GM19238 (cell line): ENCODE data around the gene PIAS4.

Experiments used
- DNase-seq: peaks from one replicate; pipeline ENCODE4 v3.0.0; 2011; ENCODE audit warnings: low spot score; ENCODE audit not compliant: insufficient read length

Gene PIAS4

DNA sequence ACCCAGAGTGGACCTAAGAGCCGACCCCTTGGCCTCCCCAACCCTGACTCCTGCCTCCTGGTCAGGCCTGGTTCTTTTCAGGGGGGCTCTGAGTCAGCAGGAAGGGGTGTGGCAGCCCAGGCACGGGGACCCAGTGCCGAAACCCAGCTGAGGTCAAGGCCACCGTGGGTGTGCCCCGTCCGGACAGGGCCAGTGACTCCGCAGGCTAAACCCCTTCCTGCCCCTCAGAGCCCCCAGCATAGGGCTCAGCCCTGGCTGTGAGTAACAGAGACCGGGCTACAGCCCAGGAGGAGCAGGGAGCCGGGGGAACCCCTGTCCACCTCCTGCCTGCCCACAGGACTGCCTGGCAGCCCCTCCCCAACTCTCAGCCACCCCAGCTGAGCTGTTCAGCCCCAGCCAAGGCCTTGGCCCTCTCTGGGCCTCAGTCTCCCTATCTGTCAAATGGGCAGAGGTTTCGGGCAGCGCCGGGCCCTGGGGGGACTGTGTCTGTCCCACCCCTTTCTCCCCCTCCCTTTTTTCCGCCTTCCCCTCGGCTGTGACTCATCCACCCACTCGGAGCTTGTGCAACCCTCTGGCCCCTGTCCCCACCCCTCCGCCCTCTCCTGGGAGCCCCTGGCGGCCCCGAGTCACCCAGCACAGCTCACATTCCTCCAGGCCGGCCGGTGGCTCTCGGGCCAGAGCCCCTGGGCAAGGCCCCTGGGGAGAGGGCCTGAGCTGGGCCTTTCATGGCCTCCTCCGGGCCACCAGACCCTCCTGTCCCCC is 50.6 kb downstream of the PIAS4 start:
- no peak for DNase-seq

DNA sequence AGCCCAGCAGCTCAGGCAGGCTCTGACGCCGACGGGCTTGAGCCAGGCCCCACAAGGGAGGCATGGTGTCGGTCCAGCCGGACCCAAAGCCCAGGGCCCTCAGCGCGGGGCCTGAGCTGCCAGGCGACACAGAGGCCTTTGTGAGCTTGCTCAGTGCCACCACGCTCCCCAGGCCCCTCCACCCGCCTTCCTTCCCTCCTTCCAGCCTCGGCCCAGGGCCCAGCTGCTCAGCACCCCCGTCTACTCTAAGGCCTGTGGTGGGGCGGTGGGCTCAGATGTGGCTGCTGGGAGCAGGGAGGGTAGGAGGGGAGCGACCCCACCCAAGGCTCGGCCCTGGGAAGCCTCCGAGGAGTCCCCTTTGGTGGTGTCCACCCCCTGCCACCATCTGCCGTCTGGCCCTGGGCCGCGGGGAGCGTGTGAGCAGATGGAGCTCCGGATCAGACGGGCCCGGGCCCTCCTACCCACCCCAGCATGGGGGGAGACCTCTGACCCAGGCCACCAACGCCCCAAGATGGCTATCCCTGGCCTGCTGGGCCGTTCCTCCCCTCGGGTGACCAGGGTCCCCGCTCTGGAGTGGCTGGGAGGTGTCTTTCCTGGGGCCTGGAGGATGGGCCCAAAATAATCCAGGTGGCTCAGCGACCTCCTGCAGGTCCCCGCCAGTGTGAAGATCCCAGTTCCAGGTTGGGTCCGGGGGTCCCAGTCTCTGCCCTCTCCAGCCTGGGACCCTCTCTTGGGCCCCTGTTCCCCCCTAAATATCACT is 51.3 kb downstream of the PIAS4 start:
- DNase-seq, result no peak

DNA sequence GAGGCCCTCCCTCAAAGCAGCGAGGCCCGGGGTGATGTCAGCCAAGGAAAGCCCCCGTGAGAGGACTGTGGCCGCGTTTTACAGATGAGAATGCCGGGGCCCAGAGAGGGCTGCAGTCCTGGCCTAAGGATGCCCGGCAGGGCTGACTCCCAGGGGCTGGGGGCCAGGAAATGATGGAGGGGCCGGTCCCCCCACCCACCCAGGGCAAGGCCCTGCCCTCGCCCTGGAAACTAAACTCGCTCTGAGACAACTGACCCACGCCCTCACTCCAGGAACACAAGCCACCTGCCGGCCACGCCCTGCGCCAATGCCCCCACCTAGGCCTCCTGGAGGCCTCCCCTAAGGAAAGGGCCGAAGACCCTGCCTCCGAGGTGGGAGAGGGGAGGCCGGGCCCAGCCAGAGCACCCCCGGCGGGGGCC is 51.9 kb downstream of the PIAS4 start:
- DNase-seq, result no peak

DNA sequence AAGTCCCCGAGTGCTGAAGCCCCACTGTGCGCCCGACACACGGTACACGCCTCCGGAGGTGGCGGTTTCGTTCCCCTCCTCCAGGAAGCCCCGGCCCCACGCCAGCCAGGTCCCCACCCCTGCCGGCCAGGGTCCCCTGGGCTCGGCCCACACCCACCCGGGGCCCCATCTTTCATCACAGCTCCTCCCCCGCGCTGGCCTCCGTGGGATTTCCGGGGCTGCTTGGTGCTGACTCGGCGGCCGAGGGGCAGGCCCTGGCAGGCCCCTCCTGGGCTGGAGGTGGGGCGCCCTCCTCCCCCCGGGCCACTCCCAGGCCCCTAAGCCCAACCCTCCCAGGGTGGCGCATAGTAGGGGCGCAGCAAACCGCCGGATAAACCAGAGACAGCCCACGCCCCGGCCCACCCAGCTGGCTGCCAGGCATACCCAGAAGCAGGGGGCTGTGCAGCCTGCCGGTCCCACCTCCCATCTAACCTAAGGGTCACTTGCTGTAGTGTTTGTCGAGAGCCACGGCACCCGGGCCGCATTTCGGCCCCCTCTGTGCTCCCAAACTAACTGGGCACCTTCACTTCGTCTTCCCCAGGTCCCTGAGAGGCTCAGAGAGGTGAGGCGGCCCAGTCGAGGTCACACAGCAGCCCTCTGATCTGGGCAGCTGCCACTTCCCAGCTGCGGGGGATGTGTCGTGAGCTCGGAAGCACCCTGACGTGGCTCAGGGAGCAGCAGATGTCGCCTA is 52.5 kb downstream of the PIAS4 start:
- DNase-seq, result no peak

DNA sequence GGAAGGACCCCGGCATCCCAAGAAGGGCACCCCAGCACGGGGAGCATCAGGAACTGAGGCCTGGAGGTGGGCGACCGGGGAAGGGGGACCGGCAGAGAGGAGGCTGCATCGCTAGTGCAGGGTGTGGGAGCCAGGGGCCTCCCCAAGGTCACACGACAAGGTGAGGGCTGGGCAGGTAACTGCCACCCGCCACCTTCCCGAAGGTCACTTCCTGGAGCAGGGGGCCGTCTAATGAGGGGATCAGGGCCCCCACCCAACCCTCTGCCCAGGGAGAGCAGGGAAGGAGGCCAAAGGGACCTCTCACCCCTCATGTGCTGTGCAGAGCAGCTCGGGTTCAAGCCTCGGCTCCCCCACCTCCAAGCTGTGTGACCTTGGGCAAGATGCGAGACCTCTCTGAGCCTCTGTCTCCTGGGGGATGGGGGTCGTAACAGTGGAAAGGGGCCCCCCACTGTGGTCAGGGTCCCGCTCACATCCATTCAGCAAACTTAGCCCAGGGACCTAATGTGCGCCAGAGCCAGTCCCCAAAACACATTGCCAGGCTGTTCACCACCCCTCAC is 53.2 kb downstream of the PIAS4 start:
- no peak for DNase-seq

DNA sequence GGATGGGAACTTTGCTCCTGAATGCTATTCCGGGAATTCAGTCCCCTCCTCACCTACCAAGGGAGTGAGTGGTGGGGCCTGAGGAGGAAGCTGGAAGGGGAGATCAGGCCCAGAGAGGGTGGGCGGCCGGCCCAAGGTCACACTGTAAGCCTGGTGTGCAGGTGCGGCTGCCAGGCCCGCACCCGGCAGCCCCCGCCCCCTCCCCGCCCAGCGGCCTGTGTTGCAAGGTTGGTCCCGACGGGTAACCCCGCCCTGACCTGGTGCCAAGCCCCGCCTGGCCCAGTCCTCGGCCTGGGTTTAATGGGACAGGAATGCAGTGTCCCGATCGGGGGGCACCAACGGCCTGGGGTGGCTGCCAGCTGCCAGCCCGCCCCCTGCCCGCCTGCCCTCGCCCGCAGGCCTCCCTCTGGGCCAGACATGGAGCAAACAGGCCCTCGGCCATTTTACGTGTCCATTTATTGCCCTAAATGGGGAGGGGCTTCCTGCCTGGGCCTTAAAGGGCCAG is 53.7 kb downstream of the PIAS4 start:
- DNase-seq, result no peak

DNA sequence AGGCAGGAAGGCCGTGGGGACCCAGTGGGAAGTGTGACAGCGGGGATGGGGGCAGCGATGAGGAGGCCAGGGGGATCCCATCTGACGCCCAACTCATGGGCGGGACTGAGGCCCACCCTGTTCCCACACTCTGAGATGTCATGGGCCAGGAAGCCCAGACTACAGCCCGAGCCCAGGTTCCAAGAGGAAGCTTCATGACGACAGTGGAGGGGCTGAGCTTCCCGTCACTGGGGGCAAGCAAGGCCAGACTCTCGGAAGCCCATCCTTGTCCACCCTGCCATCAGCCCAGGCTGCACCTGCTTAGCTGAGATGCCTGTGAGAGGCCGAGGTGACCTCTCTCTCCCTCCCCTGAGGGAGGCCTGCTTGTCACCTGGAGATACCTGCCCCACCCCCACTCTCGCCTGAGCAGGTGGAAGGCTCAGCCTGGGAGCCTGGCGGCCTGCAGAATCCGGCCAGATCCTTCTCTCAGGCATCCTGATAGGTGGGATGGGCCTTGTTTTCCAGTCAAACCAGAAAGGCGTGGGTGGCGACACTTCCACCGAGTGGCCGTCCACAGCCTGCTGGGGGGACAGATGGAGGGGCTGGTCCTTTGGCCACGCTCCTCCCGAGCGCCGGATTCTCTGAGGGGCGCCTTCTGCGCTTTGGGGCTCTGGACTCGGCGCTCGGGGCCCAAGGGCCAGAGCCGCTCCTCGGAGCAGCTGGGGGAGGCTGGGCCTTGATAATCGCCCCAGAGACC is 54.3 kb downstream of the PIAS4 start:
- no peak for DNase-seq

DNA sequence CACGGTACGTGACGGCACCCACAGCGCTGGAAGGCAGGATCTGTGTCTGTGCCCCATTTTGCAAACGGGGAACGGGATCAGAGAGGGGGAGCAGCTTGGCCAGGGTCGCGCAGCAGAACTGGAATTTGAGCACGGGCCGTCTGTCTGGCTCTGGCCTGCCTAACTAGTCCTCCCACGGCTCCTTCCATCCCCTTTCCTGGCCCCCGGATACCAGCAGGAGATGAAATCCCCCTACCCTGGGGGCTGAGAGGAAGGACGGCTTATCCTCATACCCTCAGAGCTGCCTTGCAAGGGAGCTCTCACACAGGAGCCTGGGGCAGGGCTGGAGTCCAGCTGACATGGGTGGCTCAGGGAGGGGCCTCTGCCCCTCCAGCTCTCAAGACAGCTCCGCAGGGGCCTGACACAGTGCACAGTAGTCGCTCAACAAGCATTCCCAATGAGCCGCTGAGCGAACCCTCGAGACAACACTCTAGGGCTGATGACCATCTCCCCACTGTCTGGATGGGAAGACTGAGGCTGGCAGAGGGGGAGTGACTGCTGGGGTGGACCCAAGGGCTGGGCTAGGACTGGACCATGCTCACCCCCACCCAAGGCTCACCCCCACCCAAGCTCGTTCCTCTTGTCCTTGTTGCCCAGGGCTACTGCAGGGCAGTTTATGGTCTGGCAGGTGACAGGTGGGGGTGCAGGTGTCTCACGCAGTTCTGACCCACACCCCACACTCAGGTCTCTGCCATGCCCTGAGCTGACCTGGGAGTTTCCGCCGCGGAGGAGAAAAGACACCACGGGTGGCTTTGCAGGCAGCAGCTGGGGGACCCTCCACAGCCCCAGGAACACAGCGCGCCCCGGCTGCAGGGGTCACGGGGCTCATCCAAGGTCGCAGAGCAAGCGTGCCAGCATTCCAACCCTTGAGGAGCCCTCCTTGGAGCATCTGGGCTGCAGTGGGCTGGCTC is 55.2 kb downstream of the PIAS4 start:
- DNase-seq, result no peak

DNA sequence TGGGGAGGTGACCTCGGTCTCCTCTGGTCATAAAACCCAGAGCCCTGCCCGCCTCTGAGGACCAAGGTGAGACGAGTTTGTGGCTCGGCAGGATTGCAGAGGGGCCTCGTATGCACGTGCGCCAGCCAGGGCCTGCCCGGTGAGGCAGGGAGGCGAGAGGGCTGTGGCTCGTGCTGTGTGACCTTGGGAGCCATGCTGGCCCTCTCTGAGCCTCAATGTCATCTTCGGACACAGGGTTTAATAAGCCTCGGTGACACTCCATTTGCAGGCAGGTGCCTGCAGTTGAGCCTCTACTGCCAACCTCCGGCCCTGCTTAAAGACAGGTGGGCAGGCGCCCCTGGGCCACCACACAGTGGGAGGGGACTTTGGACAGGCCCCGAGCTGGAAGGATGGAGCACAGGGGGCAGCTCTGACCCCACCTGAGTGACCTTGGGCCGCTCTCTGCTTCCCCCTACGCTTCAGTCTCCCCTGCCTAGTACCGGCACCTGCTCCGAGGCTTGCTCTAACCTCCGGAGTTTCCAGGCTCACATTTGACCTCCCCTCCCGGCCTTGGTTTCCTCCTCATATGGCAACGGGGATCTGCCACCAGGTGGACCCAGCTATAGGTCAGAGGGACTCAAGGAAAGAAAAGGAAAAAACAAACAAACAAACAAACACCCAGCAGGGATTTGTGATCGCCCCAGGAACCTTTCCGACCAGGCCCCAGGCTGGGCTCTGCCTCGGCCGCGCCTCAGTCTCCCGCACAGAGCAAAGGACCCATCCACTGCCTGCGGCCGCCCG is 56.0 kb downstream of the PIAS4 start:
- DNase-seq, result no peak

DNA sequence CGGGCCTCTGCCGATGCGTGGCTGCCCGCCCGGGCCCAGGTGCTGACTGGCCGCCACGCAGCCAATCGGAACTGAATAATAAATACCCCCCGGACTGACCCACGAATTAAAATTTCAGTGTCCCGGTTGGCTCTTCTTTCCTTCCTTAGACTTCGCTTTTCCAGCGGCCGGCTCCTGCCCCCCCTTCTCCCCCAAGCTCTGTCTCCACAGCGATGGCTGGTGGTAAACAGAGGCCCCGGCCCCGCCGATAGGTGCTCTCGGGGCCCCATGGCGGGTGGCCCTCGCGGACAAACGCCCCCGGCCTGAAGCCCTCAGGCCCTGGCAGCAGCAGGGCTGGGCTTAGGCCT is 56.6 kb downstream of the PIAS4 start:
- DNase-seq, result no peak

DNA sequence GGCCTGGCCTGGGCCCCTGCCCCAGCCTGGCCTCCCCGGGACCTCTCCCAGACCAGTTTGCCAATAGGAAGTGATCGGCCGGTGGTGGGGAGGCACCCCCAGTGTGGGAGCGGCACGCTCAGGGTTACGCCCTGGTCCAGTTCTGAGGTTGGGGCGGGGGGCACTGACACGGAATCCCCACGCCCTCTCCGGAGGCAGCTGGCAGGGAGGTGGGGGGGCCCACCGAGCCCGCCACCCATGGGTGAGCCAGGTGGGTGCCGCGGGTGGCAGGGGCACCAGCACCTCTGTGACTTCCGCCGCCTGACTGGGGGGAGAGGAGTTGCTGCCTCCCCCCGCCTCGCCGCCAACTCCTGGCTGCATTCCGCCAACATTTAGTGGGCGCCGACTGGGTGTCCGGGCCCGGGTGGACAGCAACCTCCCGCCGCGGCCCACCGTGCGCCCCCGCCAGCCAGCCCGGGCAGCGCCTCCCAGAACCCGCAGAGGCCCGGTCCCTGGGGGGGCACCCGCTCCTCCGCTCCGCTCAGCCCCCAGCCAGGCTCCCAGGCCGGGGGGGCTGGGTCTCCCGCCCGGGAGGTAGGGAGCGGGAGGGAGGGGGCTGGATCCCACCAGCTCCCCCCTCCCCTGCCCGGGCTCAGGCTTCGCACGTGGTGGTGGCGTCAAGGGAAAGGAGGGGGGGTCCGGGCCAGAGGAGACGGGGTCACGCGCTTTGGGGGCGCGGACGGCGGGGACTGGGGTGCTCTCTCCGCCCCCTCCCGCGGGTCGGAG is 57.1 kb downstream of the PIAS4 start:
- DNase-seq, result no peak

DNA sequence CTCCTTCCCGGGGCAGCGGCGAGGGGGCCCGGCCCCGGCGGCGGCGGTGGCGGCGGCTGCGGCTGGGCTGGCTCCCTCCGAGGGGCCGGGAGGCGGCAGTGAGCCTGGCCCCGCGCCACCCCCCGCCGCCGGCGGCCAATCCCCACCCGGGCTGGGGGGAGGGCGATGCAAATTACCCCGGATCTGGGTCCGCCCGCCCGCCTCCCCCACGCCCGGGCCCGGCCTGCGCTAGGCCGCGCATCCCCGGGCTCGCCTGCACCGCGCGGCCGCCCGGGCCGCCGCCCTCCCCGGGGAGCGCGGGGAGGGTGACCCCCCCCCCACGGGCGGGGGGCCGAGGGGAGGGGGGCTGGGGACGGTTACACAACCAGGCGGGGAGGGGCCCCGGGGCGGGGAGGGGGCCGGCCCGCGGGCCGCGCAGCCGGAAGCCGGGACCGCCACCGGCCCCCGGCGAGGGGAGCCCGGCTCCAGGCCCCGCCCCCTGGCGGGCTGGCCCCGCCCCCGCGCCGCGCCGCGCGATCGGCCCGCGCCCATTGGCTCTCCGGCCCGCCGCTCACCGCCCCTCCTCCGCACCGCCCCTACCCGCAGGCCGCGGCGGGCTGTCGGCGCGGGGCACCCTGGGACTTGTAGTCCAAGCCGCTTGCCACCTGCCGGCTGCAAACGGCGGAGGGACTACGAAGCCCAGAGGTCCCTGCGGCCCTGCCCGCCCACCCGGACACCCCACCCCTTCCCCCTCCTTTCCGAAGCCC is 58.1 kb downstream of the PIAS4 start:
- DNase-seq, result peak; percentile 100

DNA sequence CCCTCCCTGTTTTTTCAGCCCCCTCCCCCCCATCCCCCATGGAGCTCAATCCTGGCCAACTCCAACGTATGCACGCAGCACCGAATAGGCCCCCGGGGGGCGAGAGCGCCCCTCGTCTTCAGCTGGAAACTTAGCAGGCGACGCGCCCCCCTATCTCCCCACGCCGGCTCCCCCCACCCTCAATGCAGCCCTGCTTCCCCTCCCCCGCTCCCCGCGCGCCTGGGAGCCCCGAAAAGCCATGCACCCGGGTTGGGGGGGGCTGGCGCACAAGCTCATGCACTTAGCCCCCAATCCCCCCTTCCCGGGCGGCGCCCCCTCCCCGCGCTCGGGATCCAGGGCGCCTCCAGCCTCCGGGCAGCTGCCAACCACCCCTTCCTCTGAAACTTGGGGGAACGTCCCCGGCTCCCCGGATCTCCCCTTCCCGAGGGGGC is 58.7 kb downstream of the PIAS4 start:
- DNase-seq, result no peak

DNA sequence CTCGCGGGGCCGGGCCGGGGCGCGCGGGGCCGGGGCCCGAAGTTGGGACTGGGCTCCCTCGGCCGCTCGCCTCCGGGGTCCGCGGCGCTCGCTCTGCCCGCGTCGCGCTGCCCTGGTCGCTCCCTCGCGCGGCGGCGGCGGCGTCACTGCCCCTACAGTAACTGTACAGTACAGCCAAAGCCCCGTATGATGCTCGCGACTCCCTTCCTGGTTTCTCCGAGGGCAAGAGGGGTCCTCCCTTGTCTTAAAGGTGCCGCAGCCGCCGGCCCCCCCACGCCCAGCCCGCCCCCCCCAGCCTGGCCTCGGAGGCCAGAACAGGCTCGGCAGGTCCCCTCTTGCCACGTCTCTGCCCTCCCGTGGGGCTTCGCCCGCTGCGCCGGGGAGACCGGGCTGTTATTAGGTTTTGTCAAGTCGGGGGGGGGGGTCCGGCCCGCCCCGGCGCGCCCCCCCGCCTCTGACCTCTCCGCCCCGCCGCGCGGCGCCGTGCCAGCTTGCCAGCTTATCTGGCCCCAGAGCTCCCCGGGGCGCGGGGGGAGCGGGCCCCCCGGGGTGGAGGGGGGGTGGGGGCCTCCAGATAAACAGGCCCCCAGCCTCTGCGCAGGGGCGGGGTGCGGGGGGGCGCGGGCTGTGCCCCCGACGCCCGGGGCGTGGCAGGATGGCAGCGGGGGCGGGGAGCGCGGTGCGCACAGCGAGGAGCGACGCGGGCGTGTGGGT is 59.3 kb downstream of the PIAS4 start, which contains the start of gene ZBTB7A:
Gene ZBTB7A (minus strand): TSS at position 218 of the 714 bp plus-strand sequence. CDS start 11,667 bp downstream, outside the sequence.
- DNase-seq, result peak; percentile 74

DNA sequence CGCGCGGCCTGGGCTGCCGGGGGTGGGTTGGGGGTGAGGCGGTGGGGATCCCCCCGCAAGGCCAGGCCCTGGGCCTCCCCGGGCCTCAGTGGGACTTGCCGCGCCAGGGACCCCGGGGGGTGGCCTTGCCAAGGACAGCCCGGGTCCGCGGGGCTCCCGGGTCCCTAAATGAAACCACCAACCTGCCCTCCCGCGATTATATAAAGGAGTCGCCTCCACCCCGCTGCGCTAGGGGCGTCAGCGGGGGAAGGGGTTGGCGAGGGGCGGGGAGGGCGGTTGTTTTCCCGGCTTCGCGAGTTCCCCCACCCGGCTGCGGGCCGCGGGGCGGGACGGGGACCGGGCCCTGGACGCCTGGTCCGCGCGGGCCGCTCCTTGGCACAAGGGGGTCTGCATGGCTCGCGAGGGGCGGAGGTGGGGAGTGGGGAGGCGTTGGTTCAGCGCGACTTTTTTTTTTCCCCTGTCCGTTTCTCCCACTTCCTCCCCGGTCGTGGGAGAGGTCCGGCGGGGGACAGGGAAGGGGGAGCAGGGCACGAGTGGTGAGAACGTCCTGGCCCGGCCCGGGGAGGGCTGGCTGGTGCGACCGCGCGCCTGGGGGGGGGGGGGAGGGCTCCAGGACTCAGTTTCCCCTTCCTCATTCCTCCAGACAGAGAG is 60.0 kb downstream of the PIAS4 start:
- DNase-seq, result no peak
